K562 (cell line): ENCODE measurements around the gene SLC4A9. TPM values are rescaled to one million over a fixed set of nuclear protein-coding genes. Genes with fewer than 3 reads are reported as not detected.

ENCODE experiments used
- ATAC-seq: fragments of 200-7000 bp; cut with Tn5 transposase; 3 replicates; pipeline ENCODE4 v1.9.1; 2020; ENCODE audit warnings: moderate library complexity
- BruUV-seq: library from RNA; stranded (reverse); fragments of 400-500 nt; replicated peaks from 2 replicates; lab custom pipeline; 2021; lab: Mats Ljungman, UMichigan
- CTCF ChIA-PET: fragments of 300-600 bp; formaldehyde crosslinking; extraction: SDS; loops from one replicate; lab custom pipeline; 2021; ENCODE audit warnings: low intra/inter-chr PET ratio; lab: Yijun Ruan, JAX
- POLR2A ChIA-PET: fragments of 300-600, 350-650 bp; sonication (Branson Sonifier 250); formaldehyde crosslinking; extraction: SDS; loops from one replicate; lab custom pipeline; 2021; ENCODE audit warnings: antibody characterized with exemption, inconsistent platforms; lab: Yijun Ruan, JAX
- DNase-seq, 4 experiments: peaks; one replicate each; pipeline versions ENCODE4 v3.0.0 to v3.0.0-alpha.2; 2011 to 2018; ENCODE audit warnings: low spot score in 3 of 4, mixed read lengths in 3 of 4; ENCODE audit errors: extremely low read depth in 1 of 4
- FAIRE-seq: peaks from 2 replicates; lab custom pipeline; 2011; peaks lifted over from hg19 to GRCh38; lab: Jason Lieb, UNC
- H2AFZ ChIP-seq: 2 replicates; pipeline ENCODE4 v1.6.0; 2011; ENCODE audit warnings: low read depth, low read length, control low read depth, inconsistent platforms
- H3K27ac ChIP-seq: fragments of 200-600 bp; 3 replicates; pipeline ENCODE4 v1.8.0; 2011; ENCODE audit warnings: low read depth, mild to moderate bottlenecking, control low read depth, inconsistent platforms, low read length, moderate library complexity, mixed read lengths; ENCODE audit errors: extremely low read depth
- H3K27me3 ChIP-seq, 2 experiments: fragments of 300-600 bp in 1 of 2; 2 replicates in 1 of 2; 3 replicates in 1 of 2; pipeline versions ENCODE4 v1.6.0 to v1.8.0; 2011; ENCODE audit warnings: inconsistent platforms in 2 of 2, low read length in 2 of 2, mild to moderate bottlenecking in 1 of 2, mixed read lengths in 1 of 2, moderate library complexity in 1 of 2; ENCODE audit not compliant: control insufficient read depth in 2 of 2, insufficient read depth in 2 of 2
- H3K36me3 ChIP-seq: fragments of 300-600 bp; 3 replicates; pipeline ENCODE4 v1.8.0; 2011; ENCODE audit warnings: mild to moderate bottlenecking, low read length, inconsistent platforms; ENCODE audit not compliant: control insufficient read depth, insufficient read depth
- H3K4me1 ChIP-seq, 2 experiments: fragments of 200-600 bp in 1 of 2; replicated peaks in 1 of 2; 2 replicates in 1 of 2; 3 replicates in 1 of 2; pipeline versions ENCODE4 v1.5.1 to v1.8.0; 2011; ENCODE audit warnings: inconsistent platforms in 2 of 2, low read length in 2 of 2, mild to moderate bottlenecking in 1 of 2, mixed read lengths in 1 of 2, moderate library complexity in 1 of 2; ENCODE audit not compliant: control insufficient read depth in 2 of 2, insufficient read depth in 2 of 2
- H3K4me2 ChIP-seq: 2 replicates; pipeline ENCODE4 v1.6.1; 2011; ENCODE audit warnings: low read length, control low read depth, inconsistent platforms, mixed read lengths; ENCODE audit not compliant: insufficient read depth
- H3K4me3 ChIP-seq: fragments of 200-600 bp; sonication (generic), shearing (Covaris generic); 2 replicates; pipeline ENCODE4 v1.5.1; 2016; ENCODE audit warnings: control low read depth, inconsistent platforms
- H3K79me2 ChIP-seq: fragments of 200-600 bp; 3 replicates; pipeline ENCODE4 v1.8.0; 2011; ENCODE audit warnings: low read length, inconsistent platforms; ENCODE audit not compliant: control insufficient read depth, insufficient read depth
- H3K9ac ChIP-seq, 2 experiments: 2 replicates each; pipeline versions ENCODE4 v1.6.0 to v1.6.1; 2011; ENCODE audit warnings: low read depth in 2 of 2, low read length in 2 of 2, control low read depth in 1 of 2, inconsistent platforms in 1 of 2, mild to moderate bottlenecking in 1 of 2, mixed read lengths in 1 of 2; ENCODE audit not compliant: insufficient read depth in 1 of 2
- H3K9me1 ChIP-seq: one replicate; pipeline ENCODE4 v1.6.0; 2011; ENCODE audit warnings: inconsistent platforms, mild to moderate bottlenecking, low read length, moderate library complexity; ENCODE audit not compliant: control insufficient read depth, insufficient read depth
- H3K9me3 ChIP-seq: replicated peaks from 2 replicates; pipeline ENCODE4 v1.5.1; 2011; ENCODE audit warnings: low read depth, low read length, inconsistent platforms; ENCODE audit not compliant: control insufficient read depth, insufficient read depth
- H4K20me1 ChIP-seq: replicated peaks from 2 replicates; pipeline ENCODE4 v1.6.1; 2011; ENCODE audit warnings: low read length, inconsistent platforms, mixed read lengths; ENCODE audit not compliant: control insufficient read depth, insufficient read depth
- RAD21 ChIP-seq, 2 experiments: fragments of 250-450 bp in 1 of 2; fragments of 450-650 bp in 1 of 2; sonication (Bioruptor Pico) in 1 of 2; formaldehyde crosslinking in 1 of 2; IDR thresholded peaks in 1 of 2; conservative IDR thresholded peaks in 1 of 2; 2 replicates each; pipeline versions ENCODE4 v1.4.0 to v1.8.0; 2020 to 2022; ENCODE audit warnings: mild to moderate bottlenecking in 2 of 2, moderate library complexity in 1 of 2
- ZNF311 ChIP-seq: fragments of 250-450 bp; sonication (Bioruptor Pico); IDR thresholded peaks from 2 replicates; pipeline ENCODE4 v1.4.0; 2020; ENCODE audit warnings: mild to moderate bottlenecking, moderate library complexity
- WGBS: fragments of 100-300 bp; shearing (Covaris generic); methylation state at CpG from one replicate; pipeline ENCODE4 v1.1.6; 2016; ENCODE audit warnings: low coverage, mixed read lengths; ENCODE audit not compliant: insufficient coverage; ENCODE audit errors: missing lambda C conversion rate; 5-methylcytosine and 5-hydroxymethylcytosine counted together
- in situ Hi-C: fragments of 300-500 bp; cut with MboI; formaldehyde crosslinking; loops from 4 replicates; pipeline ENCODE4 v1.15.0; 2018; ENCODE audit warnings: inconsistent platforms, mixed read lengths
- intact Hi-C: fragments of 100-400 bp; cut with micrococcal nuclease; formaldehyde crosslinking; loops from 2 replicates; pipeline ENCODE4 v1.14.2; 2022
- polyA plus RNA-seq, 8 experiments: library from polyadenylated mRNA; depleted of rRNA in 4 of 8; stranded (reverse) in 5 of 8; unstranded in 3 of 8; fragments of >200 nt; fragmentation: Nextera tagmentation in 2 of 8; fragmentation: Illumina TruSeq in 1 of 8; extraction: Ambion mirVana in 2 of 8; extraction: Trizol in 1 of 8; gene quantifications; 2 replicates each; pipeline versions ENCODE4 v1.2.1 to v1.2.3, GENCODE V29; 2011 to 2014; ENCODE audit warnings: inconsistent platforms in 1 of 8, missing spikeins in 1 of 8
- total RNA-seq, 7 experiments: library from RNA; depleted of rRNA in 6 of 7; stranded (reverse); fragments of >200 nt in 6 of 7; fragmentation: Illumina TruSeq in 2 of 7; extraction: Trizol in 2 of 7; gene quantifications; 2 replicates each; pipeline versions ENCODE4 v1.2.1 to v1.2.3, GENCODE V29; 2011 to 2021; ENCODE audit warnings: low replicate concordance in 1 of 7
- TF ChIP-seq, protein P1 (sequence below), 3 experiments: IDR thresholded peaks in 2 of 3; conservative IDR thresholded peaks in 1 of 3; 2 replicates each; pipeline ENCODE4 v1.5.1; 2011 to 2012; ENCODE audit warnings: low read length in 3 of 3, mild to moderate bottlenecking in 3 of 3, control low read depth in 2 of 3, improper control_type of control experiment in 1 of 3, inconsistent platforms in 1 of 3, low read depth in 1 of 3, mixed read lengths in 1 of 3, moderate library complexity in 1 of 3; ENCODE audit not compliant: insufficient read depth in 2 of 3

The SLC4A9 gene
- total and polyA plus RNA-seq, 9 of the 15 experiments (the other 6 are each of a cell fraction or from before 2014, with no cell fraction given) = 0.05 to 0.13 TPM; not detected in 7

DNA sequence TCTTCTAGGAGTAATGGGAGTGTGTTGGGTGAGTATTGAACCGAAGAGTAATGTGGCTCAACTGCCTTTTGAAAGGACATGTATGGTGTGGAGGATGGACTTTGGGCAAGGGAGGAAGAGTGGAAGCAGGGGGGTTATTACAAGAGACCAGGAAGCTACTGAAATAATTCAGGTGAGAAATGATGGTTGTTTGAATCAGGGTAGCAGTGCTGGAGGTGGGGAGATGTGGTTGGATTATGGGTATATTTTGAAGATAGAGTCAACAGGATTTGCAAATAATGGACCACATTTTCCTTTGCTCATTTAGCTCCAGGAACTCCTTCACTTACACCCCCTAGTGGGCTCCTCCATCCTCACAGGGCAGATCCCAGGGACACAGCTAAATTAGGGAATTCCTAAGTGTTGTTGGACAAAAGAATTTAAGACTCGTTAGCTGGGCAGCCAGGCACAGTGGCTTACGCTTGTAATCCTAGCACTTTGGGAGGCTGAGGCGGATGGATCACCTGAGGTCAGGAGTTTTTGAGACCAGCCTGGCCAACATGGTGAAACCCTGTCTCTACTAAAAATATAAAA lies 1.2 kb upstream of the SLC4A9 start:
- H3K27me3 ChIP-seq = no peaks in the 10 kb centered on the region
- H3K36me3 ChIP-seq = no peaks in the 10 kb centered on the region
- ATAC-seq (no peak), DNase-seq (no peak), FAIRE-seq (peak; percentile 80)
- WGBS = 38% methylated on average over 4 of the region's 4 CpGs
- no peak overlapping the region for H3K4me2 ChIP-seq
- no peaks in the 10 kb centered on the region for H3K9me3 ChIP-seq
- H3K9ac ChIP-seq = no peak overlapping the region
- no peak overlapping the region for H3K4me3 ChIP-seq
- no TSS peak for BruUV-seq
- ChIA-PET POLR2A (interaction anchor here (0.6 to 2.4 kb wide), 6 partner anchors 10 to 283 kb away, joined by 3 to 12 read pairs (median 3); no protein-coding TSS in a partner anchor), CTCF (interaction anchor here (2.4 kb wide), 1 partner anchor 115 kb away, joined by 37 read pairs; no protein-coding TSS in a partner anchor)
- peaks cover 0 to 20% of the 10 kb centered on the region in 2 experiments; a peak in 3 of 5 replicates for H3K4me1 ChIP-seq
- H2AFZ ChIP-seq = peak overlapping the region; percentile 22
- in situ Hi-C loops = loop anchor here (5.0 to 10.0 kb wide), 2 partner anchors 117 to 194 kb away; no protein-coding TSS in a partner anchor
- no peak overlapping the region for H3K27ac ChIP-seq
- intact Hi-C loops = loop anchor here (5.0 to 10.0 kb wide), 2 partner anchors 192 to 574 kb away; no protein-coding TSS in a partner anchor
- H4K20me1 ChIP-seq = no peaks in the 10 kb centered on the region; the same call in 1 of the 2 replicates
- no peaks in the 10 kb centered on the region for H3K79me2 ChIP-seq
- TF ChIP-seq ZNF311 (CRISPR knock-in tag) (no peak), RAD21 (CRISPR knock-in tag; conservative IDR thresholded peaks at IDR 0.05 in 1 of 2, IDR thresholded peaks at IDR 0.05 in 1 of 2) (peak in 1 of 2 experiments; percentile 39; a peak in 2 of 4 replicates)
- TF ChIP-seq, protein P1, sequence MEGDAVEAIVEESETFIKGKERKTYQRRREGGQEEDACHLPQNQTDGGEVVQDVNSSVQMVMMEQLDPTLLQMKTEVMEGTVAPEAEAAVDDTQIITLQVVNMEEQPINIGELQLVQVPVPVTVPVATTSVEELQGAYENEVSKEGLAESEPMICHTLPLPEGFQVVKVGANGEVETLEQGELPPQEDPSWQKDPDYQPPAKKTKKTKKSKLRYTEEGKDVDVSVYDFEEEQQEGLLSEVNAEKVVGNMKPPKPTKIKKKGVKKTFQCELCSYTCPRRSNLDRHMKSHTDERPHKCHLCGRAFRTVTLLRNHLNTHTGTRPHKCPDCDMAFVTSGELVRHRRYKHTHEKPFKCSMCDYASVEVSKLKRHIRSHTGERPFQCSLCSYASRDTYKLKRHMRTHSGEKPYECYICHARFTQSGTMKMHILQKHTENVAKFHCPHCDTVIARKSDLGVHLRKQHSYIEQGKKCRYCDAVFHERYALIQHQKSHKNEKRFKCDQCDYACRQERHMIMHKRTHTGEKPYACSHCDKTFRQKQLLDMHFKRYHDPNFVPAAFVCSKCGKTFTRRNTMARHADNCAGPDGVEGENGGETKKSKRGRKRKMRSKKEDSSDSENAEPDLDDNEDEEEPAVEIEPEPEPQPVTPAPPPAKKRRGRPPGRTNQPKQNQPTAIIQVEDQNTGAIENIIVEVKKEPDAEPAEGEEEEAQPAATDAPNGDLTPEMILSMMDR (IDR thresholded peaks at IDR 0.05 in 2 of 3, conservative IDR thresholded peaks at IDR 0.05 in 1 of 3; ENCODE audit: insufficient read depth in 2 of 3, low read depth in 1 of 3, low read length in 3 of 3) = peak; percentile 40 to 62 (median 51); a peak in 5 of 6 replicates
- H3K9me1 ChIP-seq = no peaks in the 10 kb centered on the region
